GM15510 (cell line): ENCODE measurements around the gene IRF6.

ENCODE experiments used
- POLR2A ChIP-seq: IDR thresholded peaks from 3 replicates; pipeline ENCODE4 v1.6.1; 2011; ENCODE audit warnings: borderline replicate concordance; ENCODE audit not compliant: insufficient read length; ENCODE audit errors: extremely low read depth

IRF6 gene

GRCh38 chr1:209805875-209806760, at the start of gene IRF6:
Gene IRF6, minus strand, starts transcription at chr1:209806142. Its CDS starts 4,729 bp downstream, at chr1:209801413.
- TF ChIP-seq POLR2A, result no peak

- TF ChIP-seq POLR2A, result no peak
These were observed 49.7 kb upstream of the IRF6 start for GRCh38 chr1:209855623-209856022.

- TF ChIP-seq POLR2A, result no peak
These were observed 49.1 kb upstream of the IRF6 start for GRCh38 chr1:209855006-209855405.

- TF ChIP-seq POLR2A, result no peak
These were observed 48.3 kb upstream of the IRF6 start for GRCh38 chr1:209854196-209854595.

GRCh38 chr1:209853676-209854075, 47.7 kb upstream of the IRF6 start:
- TF ChIP-seq POLR2A, result no peak

- no peak for TF ChIP-seq POLR2A
These were observed 44.5 kb upstream of the IRF6 start for GRCh38 chr1:209850342-209850979.

GRCh38 chr1:209849388-209849787, 43.4 kb upstream of the IRF6 start:
- TF ChIP-seq POLR2A, result no peak

- TF ChIP-seq POLR2A, result no peak
These were observed 39.4 kb upstream of the IRF6 start for GRCh38 chr1:209845408-209845725.

- TF ChIP-seq POLR2A, result no peak
These were observed 38.9 kb upstream of the IRF6 start for GRCh38 chr1:209844695-209845407.

GRCh38 chr1:209840611-209841010, 34.7 kb upstream of the IRF6 start:
- no peak for TF ChIP-seq POLR2A

GRCh38 chr1:209839875-209840546, 34.1 kb upstream of the IRF6 start:
- TF ChIP-seq POLR2A, result no peak

GRCh38 chr1:209838537-209838936, 32.6 kb upstream of the IRF6 start:
- TF ChIP-seq POLR2A, result no peak

- no peak for TF ChIP-seq POLR2A
These were observed 31.7 kb upstream of the IRF6 start for GRCh38 chr1:209837671-209838070.

- no peak for TF ChIP-seq POLR2A
These were observed 29.9 kb upstream of the IRF6 start for GRCh38 chr1:209835782-209836298.

- no peak for TF ChIP-seq POLR2A
These were observed 25.7 kb upstream of the IRF6 start for GRCh38 chr1:209831615-209832014.
